GM19240 (cell line): ENCODE data around the gene USP25.

Source experiments
- DNase-seq: peaks from one replicate; pipeline ENCODE4 v3.0.0; 2011; ENCODE audit warnings: low spot score; ENCODE audit not compliant: insufficient read length

USP25 gene, protein sequence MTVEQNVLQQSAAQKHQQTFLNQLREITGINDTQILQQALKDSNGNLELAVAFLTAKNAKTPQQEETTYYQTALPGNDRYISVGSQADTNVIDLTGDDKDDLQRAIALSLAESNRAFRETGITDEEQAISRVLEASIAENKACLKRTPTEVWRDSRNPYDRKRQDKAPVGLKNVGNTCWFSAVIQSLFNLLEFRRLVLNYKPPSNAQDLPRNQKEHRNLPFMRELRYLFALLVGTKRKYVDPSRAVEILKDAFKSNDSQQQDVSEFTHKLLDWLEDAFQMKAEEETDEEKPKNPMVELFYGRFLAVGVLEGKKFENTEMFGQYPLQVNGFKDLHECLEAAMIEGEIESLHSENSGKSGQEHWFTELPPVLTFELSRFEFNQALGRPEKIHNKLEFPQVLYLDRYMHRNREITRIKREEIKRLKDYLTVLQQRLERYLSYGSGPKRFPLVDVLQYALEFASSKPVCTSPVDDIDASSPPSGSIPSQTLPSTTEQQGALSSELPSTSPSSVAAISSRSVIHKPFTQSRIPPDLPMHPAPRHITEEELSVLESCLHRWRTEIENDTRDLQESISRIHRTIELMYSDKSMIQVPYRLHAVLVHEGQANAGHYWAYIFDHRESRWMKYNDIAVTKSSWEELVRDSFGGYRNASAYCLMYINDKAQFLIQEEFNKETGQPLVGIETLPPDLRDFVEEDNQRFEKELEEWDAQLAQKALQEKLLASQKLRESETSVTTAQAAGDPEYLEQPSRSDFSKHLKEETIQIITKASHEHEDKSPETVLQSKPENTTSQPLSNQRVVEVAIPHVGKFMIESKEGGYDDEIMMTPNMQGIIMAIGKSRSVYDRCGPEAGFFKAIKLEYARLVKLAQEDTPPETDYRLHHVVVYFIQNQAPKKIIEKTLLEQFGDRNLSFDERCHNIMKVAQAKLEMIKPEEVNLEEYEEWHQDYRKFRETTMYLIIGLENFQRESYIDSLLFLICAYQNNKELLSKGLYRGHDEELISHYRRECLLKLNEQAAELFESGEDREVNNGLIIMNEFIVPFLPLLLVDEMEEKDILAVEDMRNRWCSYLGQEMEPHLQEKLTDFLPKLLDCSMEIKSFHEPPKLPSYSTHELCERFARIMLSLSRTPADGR

DNA sequence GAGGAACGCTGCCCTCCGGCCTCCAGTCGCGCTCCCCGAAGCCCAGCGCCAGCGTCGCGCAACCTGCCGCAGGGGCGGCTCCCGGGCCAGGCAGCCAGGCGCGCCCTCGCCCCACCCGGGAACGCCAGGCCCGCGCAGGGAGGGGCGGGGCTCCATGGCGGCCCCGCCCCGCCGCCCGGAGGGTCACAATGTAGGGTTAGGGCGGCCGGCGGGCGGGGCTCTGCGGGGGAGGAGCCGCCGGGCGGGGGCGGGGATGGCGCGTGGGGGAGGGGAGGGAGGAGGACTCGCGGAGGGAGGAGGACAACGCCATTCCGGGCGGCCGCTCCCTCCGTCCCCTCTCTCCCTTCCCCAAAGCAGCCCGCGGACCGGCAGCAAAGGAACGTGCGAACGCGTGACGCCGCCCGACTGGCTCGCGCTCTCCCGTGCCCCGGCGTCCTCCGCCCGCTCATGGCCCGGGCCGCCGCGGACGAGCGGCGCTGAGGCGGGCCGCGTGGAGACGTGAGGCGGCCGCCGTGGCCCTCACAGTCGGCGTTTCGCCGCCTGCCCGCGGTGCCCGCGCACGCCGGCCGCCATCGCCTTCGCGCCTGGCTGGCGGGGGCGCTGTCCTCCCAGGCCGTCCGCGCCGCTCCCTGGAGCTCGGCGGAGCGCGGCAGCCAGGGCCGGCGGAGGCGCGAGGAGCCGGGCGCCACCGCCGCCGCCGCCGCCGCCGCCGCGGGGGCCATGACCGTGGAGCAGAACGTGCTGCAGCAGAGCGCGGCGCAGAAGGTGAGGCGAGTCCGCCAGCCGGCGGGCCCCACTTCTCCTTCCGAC is at the start of gene USP25:
Gene USP25, plus strand, starts transcription at position 309 of the 810 bp plus-strand sequence. Its CDS starts 412 bp downstream, at position 721.
- DNase-seq = peak; percentile 68

DNA sequence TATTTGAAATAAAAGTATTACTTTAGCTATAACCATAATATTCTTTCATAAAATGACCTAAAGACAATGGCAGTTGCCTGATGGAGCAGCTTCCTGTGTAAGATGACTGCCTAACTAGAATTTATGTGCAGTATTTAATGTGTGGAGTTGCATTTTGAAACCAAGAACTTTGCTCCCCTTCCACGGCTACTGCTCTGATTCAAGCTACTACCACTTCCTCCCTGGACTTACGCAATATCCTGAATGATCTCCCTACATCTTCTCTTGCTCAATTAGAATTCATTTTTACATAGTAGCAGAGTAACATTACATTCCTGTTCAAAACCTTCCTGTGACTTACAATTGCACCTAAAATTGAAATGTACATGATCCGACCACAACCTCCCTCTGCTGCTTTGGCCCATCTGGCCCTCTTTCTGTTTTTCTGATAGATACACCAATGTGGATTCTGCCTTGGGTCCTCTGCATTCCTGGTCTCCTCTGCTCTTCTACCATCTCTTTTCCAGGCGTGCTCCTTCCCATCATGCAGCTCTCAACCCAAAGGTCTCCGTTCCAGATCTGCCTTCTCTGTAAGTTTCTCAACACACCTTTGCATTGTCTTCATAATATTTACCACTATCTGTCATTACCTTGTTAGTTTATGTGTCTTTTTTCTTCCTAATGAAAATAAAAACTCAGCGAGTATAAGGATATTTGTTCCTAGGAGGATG is 47.4 kb upstream of the USP25 start:
- DNase-seq = no peak

DNA sequence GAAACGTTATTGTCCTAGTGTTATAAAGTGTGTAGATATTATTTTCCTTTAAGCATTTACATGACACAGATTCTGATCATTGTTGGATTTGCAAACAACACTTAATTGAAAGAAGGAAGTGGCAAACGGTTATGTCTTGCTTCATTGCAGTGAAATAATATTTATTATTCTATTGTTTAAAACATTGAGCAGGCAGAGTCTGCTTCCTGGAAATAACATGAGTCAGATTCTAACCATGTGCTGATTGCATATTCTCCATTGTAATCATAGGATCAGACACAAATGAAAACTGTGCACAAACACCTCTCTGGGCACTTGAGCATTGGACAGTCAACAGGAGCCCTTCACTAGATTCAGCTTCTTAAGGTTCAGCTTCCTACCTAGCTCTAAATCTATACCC is 46.8 kb upstream of the USP25 start:
- no peak for DNase-seq

DNA sequence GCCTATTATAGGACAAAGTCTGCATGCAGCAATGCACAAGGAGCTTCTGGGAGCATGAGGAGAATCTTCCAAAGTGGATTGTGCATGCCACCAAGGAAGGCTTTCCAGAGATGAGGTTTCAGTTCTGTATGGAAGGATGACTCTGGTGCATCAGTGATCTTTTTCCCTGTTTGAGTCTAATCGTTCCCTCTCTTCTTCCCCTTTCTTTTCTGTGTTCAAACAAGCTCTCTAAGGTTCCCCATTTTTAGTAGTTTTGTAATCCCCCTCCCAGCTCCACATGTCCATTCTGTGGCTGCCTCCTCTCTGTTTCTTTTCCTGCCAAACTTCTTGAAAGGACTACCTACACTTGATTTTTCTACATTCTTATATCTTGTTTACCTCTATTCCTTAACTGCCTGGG is 43.3 kb upstream of the USP25 start:
- no peak for DNase-seq

DNA sequence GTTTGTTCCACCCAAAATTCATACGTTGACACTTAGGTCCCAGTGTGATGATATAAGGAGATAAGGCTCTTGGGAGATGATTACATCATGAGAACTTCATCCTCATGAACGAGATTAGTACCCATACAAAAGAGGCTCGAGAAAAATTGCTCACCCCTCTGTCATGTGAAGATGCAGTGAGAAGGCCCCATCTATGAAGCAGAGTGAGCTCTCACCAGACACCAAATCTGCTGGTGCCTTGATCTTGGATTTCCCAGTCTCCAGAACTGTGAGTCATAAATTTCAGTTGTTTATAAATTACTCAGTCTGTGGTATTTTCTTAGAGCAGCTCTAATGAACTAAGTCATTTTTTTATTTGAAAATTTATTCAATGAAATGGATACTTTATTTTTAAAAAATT is 42.6 kb upstream of the USP25 start:
- no peak for DNase-seq

DNA sequence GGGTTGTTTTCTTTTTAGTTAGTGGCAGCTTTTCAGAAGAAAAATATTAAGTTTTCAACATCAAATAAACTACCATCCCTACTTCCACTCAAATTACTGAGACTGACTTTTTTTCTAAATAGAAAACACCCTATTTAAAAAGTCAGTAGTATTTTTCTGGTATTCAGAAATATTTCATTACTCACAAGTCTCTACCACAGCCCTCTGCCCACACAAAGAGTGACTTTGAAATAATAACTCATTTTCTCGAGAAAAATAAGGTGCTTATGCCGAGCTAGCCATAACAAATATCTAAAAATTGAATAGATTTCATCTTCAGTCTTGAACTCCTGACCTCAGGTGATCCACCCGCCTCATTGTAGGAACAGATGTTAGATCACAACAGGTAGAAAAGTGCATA is 41.8 kb upstream of the USP25 start:
- DNase-seq = no peak

DNA sequence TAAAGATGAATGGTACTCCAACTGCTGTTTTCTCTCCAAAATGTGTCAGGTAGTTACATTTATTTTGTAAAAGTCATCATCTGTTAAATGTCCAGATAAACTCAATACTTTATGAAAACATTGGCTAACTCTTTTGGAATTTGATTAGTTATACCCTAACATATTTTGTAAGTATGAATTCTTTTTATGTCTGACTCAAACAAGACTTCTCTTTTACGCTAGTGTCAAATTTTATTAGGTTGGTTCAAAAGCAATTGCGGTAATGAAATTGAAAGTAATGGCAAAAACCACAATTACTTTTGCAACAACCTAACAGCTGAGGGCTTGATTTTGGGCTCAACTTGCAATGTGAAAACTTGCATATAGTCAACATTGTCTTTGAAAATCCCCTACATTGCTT is 41.0 kb upstream of the USP25 start:
- DNase-seq = no peak

DNA sequence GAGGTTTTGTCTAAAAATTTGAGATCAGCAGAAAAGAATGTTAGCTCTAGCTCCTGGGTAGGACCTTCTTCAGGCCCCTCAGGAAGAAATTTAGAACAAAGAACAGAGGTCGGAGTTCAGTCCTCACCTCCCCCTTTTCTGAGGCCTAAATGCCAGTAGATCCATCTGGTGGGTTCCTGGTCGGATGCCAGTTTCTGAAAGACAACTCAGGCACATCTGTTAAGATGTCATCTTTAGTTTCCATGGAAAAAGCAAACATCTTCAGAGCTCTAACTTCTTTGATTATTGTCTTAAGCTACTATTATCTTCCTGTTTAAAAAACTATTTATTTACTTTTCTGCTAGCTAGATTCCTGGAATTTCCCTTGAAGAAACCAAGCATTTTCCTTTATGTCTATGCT is 37.1 kb upstream of the USP25 start:
- DNase-seq = no peak

DNA sequence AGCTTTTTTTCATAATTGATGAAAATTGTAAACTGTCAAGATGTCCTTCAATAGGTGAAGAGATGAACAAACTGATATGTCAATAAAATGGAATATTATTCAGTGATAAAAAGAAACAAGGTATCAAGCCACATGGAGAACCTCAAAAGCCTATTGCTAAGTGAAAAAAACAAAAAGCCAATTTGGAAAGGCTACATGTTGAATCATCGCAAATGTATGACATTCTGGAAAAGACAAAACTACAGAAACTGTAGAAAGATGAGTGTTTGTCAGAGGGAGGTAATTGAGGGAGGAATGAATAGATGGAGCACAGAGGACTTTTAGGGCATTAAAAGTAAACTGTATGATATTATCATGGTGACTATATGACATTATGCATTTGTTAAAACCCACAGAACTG is 34.5 kb upstream of the USP25 start:
- no peak for DNase-seq

DNA sequence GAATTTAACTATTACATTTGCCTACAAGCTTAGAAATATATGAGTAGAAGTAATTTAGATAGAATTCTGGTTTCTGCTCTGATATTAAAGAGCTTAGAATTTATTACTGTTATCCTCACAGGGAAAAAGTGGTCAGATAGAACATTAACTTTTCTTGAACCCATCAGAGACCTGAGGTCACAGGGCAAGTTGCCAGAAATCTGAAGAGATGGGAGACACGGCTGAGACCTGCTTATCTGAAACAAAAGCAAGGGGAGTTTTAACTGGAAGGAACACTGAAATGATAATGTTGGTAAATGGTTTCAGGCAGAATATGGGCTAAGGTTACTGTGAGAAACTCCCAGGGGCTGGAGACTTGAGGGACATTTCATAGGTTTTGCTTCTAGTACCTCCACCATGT is 28.0 kb upstream of the USP25 start:
- DNase-seq = no peak

DNA sequence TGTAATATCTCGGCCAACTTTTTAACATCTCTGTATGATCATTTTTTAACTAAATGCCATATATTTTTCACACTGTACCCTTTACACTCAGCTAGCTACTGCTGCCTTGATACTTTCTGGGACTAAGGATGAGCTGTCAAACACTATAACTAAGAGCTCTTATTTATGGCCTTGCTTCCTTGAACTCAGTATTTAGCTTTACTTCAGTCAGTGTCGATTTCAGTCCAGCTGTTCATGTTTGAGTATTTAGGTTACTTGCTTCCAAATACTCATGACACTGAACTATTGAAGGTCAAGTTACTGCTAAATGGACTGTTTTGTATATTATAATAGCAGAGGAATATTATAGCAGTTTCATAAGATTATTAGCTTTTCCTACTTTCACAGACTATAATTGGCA is 25.9 kb upstream of the USP25 start:
- no peak for DNase-seq

DNA sequence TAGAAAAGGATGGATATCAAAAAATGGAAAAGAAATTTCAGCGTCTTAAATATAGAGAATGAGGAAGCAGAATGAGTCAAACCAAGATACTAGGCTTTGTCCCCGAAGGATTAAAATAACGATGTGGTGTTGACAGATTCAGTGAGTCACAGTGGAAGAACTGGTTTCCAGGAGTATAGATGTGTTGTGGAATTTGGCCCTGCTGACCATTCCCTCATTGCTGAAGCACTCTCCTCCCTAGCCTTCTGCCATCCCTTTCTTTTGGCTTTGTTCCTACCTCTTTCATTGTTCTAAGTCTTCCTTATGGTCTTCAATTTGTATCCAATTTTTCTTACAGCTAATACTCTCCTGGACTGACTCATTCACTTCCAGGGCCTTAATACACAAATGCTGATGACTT is 23.1 kb upstream of the USP25 start:
- DNase-seq = no peak

DNA sequence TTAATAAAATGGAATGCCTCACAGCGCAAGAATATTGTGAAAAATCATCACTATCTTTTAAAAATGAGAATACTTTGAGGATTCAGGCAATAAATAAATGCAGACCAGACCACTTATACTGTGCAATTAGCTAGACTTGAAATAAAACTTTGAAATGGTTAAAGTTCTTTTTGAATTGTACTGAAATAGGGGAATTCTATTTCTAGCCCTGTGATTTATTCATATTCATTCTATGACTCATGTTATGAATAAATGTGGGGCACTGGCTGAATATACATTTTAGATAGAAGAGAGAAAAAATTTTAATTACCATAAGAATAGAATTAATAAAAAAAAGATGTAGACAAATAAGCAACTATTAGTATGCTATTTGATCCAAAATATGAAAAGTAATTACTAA is 16.4 kb upstream of the USP25 start:
- DNase-seq = no peak

DNA sequence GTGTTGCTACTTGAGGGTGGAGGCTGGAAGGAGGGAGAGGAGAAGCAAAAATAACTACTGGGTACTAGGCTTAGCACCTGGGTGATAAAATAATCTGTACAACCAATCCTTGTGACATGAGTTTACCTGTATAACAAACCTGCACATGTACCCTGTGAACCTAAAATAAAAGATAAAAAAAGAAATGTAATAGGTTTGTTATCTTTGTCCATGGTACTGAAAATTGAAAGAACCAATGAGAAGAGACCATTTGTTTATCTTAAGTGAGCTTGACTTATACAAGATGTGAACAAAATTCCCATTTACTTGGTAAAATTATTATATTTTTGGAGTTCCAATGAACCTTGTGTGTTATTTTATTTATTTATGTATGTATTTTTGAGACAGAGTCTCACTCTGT is 11.1 kb upstream of the USP25 start:
- no peak for DNase-seq

DNA sequence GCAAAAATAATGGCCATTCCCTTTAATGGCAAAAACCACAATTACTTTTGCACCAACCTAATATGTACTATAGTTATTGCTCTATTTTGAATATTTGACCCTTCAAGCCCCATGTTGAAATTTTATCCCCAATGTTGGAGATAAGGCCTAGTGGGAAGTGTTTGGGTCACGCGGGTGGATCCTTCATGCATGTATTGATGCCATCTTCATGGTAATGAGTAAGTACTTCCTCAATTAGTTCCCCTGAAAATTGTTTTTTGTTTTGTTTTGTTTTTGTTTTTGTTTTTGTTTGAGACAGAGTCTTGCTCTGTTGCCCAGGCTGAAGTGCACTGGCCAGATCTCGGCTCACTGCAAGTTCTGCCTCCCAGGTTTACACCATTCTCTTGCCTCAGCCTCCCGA is 9.8 kb upstream of the USP25 start:
- no peak for DNase-seq

DNA sequence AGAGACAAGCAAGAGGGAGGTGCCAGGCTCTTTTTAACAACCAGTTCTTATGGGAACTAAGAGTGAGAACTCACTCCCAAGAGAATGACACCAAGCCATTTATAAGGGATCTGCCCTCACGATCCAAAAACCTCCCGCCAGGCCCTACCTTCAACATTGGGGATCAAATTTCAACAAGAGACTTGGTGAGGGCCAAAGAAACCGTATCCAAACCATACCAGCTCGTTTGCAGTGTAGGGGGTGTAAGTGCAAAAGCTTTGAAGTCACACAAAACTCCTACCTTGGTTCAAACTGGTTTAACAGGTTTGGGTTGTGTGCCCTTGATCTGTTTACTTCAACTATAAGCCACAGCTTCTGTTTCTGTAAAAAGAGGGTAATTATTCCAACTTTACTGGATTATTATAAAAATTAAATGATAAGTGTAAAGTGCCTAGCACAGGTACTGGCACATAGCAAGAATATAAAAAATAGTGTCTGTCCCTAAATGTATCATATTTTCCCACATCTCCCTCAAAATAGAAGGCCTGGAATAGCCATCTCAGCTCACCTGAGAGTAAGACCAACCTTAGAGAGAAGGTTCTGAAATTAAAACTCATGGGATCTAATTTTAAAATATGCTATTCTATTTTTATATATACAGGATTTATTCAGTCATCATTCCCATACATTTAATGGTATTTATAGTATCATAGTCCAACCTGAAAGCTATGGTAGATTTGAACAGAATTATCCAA is 7.0 kb upstream of the USP25 start:
- no peak for DNase-seq

DNA sequence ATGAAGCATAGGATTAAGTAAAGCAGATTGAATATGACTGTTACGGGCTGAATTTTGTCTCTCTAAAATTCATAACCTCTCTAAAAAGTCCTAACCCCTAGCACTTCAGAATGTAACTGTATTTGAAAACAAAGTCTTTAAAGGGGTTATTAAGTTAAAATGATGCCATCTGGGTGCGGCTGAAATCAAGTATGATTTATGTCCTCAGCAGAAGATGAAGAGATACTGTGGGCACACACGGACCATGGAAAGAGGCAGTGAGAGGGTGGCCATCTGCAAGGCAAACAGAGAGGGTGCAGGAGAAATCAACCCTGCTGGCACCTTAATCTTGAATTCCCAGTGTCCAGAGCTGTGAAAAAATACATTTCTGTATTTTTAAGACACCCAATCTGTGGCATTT is 3.8 kb upstream of the USP25 start:
- DNase-seq = no peak

DNA sequence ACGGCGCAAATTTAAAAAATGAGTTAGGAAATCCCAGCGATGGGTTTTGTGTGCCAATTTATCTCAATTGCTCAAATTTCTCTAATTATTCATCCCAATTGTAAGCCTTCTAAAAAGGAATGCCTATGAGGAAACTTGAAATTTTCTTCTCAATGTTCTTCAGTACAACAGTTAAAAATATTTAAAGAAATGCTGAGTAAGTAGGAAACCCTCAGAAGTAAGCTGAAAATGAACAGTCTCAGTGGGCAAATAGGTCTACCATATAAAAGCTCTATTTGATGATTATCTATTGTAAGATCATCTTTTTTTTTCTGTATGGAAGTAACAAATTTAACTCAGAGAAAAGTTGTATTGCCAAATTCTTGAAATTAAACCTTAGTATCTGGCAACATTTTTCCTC is 1.7 kb upstream of the USP25 start:
- no peak for DNase-seq

DNA sequence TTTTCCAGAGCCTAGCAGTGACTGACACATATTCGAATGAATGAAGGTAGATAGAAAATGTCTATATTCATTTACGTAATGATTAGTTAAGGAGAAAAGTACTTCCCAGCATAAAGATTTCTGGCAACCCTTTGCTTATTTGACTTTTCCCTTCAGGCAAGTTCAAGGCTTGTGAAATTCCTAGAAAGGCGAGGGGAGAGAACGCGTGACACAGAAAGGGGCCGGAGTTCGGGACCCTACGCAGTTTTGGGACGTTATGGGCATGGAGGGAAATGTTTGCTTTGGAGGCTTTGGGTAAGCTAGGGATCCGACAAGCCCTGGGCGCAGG is 472 bp upstream of the USP25 start:
- no peak for DNase-seq
